Transverse colon (tissue), 4 donors: ENCODE measurements around the gene MBD3L2B. TPM values are rescaled to one million over a fixed set of nuclear protein-coding genes. Genes with fewer than 3 reads are reported as not detected.

Experiments used
- DNase-seq: peaks from one replicate; pipeline ENCODE4 v3.0.0-alpha.2; 2019
- H3K27ac ChIP-seq, 4 donors: fragments of 200-600 bp; sonication (generic); 2 replicates each; pipeline ENCODE4 v1.5.1; 2016 to 2018; ENCODE audit warnings: inconsistent platforms in 4 of 4
- H3K27me3 ChIP-seq: fragments of 200-600 bp; sonication (generic); 2 replicates; pipeline ENCODE4 v1.5.1; 2017; ENCODE audit warnings: inconsistent platforms
- H3K36me3 ChIP-seq, 4 donors: fragments of 200-600 bp; sonication (generic); 2 replicates each; pipeline ENCODE4 v1.5.1; 2017 to 2019; ENCODE audit warnings: inconsistent platforms in 4 of 4
- H3K4me1 ChIP-seq, 4 donors: fragments of 200-600 bp; sonication (generic); 2 replicates each; pipeline ENCODE4 v1.5.1; 2017 to 2020; ENCODE audit warnings: inconsistent platforms in 4 of 4
- H3K4me3 ChIP-seq, 4 donors: fragments of 200-600 bp; sonication (generic); 1 replicate in 1 of 4; 2 replicates in 3 of 4; pipeline versions ENCODE4 v1.5.1 to v1.6.1; 2017 to 2019; ENCODE audit warnings: inconsistent platforms in 4 of 4
- H3K9me3 ChIP-seq, 2 donors: fragments of 200-600 bp; sonication (generic); 2 replicates each; pipeline ENCODE4 v1.5.1; 2017 to 2019; ENCODE audit warnings: inconsistent platforms in 2 of 2
- EP300 ChIP-seq: sonication (generic); formaldehyde crosslinking; IDR thresholded peaks from one replicate; pipeline ENCODE4 v1.6.1; 2017; ENCODE audit warnings: antibody characterized with exemption, low read depth
- POLR2A ChIP-seq: fragments of 450-650 bp; IDR thresholded peaks from one replicate; pipeline ENCODE4 v1.6.1; 2016; ENCODE audit warnings: antibody characterized with exemption, mild to moderate bottlenecking, moderate library complexity
- POLR2AphosphoS5 ChIP-seq, 3 donors: sonication (generic); formaldehyde crosslinking; IDR thresholded peaks; one replicate each; pipeline ENCODE4 v1.6.1; 2016; ENCODE audit warnings: antibody characterized with exemption in 3 of 3
- WGBS, 2 donors: methylation state at CpG; one replicate each; pipeline ENCODE4 v1.1.5; 2018; ENCODE audit warnings: low coverage in 1 of 2; 5-methylcytosine and 5-hydroxymethylcytosine counted together
- in situ Hi-C, 4 donors: fragments of 200-750 bp; cut with MboI; loops; one replicate each; pipeline versions ENCODE4 v1.15.0 to v1.15.1; 2017; ENCODE audit warnings: low sequenced_read_pairs in 3 of 4, low pct_ligation_motif_present in 1 of 4, low pct_unique_long_range_greater_than_20kb in 1 of 4
- intact Hi-C: fragments of 100-400 bp; cut with DNase I; formaldehyde crosslinking; loops from one replicate; pipeline ENCODE4 v1.15.1; 2023; ENCODE audit warnings: low total_unique reads
- total RNA-seq, 4 donors: library from RNA; depleted of rRNA; stranded (reverse); fragments of >200 nt; gene quantifications; one replicate each; pipeline ENCODE4 v1.1.0, GENCODE V29; 2016
- TF ChIP-seq, protein P1 (sequence below), 5 experiments: fragments of 200-600 bp in 3 of 5; fragments of 450-650 bp in 2 of 5; sonication (generic) in 3 of 5; IDR thresholded peaks; 1 replicate in 2 of 5; 2 replicates in 3 of 5; pipeline ENCODE4 v1.5.1; 2016 to 2017; ENCODE audit warnings: antibody characterized with exemption in 5 of 5, inconsistent platforms in 3 of 5, mild to moderate bottlenecking in 2 of 5, moderate library complexity in 1 of 5

MBD3L2B gene
- total RNA-seq, 4 donors from 2014 or later = not detected

GRCh38 chr19:7018828-7019227, 2.4 kb downstream of the MBD3L2B start:
- 77 to 90% methylated on average over 4 to 6 of the region's 6 CpGs for WGBS, 2 donors
- TF ChIP-seq EP300 (no peak), POLR2A (no peak), POLR2AphosphoS5 (IDR thresholded peaks at IDR 0.05) (no peak)
- TF ChIP-seq, protein P1, sequence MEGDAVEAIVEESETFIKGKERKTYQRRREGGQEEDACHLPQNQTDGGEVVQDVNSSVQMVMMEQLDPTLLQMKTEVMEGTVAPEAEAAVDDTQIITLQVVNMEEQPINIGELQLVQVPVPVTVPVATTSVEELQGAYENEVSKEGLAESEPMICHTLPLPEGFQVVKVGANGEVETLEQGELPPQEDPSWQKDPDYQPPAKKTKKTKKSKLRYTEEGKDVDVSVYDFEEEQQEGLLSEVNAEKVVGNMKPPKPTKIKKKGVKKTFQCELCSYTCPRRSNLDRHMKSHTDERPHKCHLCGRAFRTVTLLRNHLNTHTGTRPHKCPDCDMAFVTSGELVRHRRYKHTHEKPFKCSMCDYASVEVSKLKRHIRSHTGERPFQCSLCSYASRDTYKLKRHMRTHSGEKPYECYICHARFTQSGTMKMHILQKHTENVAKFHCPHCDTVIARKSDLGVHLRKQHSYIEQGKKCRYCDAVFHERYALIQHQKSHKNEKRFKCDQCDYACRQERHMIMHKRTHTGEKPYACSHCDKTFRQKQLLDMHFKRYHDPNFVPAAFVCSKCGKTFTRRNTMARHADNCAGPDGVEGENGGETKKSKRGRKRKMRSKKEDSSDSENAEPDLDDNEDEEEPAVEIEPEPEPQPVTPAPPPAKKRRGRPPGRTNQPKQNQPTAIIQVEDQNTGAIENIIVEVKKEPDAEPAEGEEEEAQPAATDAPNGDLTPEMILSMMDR (IDR thresholded peaks at IDR 0.05) = no peak
- in situ Hi-C loops = no loop called here
- Histone ChIP-seq H3K27me3 (no peaks in the 10 kb centered on the region), H3K9me3 (no peaks in the 10 kb centered on the region), H3K4me3 (no peak overlapping the region), H3K27ac (no peak overlapping the region), H3K4me1 (no peaks in the 10 kb centered on the region), H3K36me3 (no peaks in the 10 kb centered on the region)
- DNase-seq = no peak
- intact Hi-C loops = no loop called here

- in situ Hi-C loops (no loop called here), intact Hi-C loops (no loop called here)
- Histone ChIP-seq H3K36me3 (no peaks in the 10 kb centered on the region), H3K4me3 (no peak overlapping the region), H3K27me3 (no peaks in the 10 kb centered on the region), H3K4me1 (no peaks in the 10 kb centered on the region), H3K9me3 (no peaks in the 10 kb centered on the region), H3K27ac (no peak overlapping the region)
- 72 to 90% methylated on average over 3 to 4 of the region's 4 CpGs for WGBS, 2 donors
- TF ChIP-seq POLR2A (no peak), POLR2AphosphoS5 (IDR thresholded peaks at IDR 0.05) (no peak), EP300 (no peak)
- TF ChIP-seq, protein P1 (IDR thresholded peaks at IDR 0.05) = no peak
- no peak for DNase-seq
These were observed 7.6 kb downstream of the MBD3L2B start for GRCh38 chr19:7013678-7014077.

DNA sequence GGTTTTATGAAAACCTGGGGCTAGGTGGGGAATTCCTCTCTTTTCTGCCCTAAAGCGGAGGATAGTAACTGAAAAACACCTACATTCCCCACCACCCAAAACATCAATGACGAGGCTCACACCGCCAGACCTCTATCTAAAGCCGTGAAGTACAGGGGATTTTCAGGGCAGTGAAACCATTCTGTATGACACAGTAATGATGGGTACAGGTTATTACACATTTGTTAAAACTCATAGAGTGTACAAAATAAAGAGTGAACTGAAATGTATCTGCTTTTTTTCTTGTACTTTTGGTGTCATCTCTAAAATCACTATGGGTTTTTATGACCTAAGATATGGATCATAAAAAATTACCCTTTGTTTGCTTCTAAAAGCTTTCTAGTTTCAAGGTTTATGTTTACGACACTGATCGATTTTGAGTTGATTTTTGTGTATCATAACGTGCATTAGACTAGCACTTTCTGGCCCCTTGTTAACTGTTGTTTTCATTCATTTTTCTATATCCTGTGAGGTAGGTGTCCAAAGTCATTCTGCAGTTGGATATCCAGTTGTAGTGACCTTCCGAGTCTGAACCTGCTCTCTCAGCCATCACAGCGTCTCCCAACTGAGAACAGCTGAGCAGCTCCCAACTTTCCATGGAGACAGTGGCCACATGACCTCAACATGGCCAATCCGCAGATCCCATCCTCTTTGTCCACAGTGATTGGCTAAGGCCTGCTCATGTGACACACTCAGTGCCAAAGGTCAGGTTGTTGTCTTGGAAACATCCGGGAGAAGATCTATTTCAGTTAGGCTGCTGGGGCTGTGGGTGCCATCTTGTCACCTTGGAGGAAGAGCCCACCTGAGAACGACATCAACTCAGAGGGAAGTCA, 10.3 kb downstream of the MBD3L2B start:
- Histone ChIP-seq H3K4me1 (no peaks in the 10 kb centered on the region), H3K4me3 (no peak overlapping the region), H3K9me3 (no peaks in the 10 kb centered on the region), H3K36me3 (no peaks in the 10 kb centered on the region), H3K27ac (no peak overlapping the region), H3K27me3 (no peaks in the 10 kb centered on the region)
- DNase-seq = no peak
- 38 to 76% methylated on average over 3 to 12 of the region's 12 CpGs for WGBS, 2 donors
- intact Hi-C loops (no loop called here), in situ Hi-C loops (no loop called here)
- TF ChIP-seq POLR2AphosphoS5 (IDR thresholded peaks at IDR 0.05) (no peak), POLR2A (no peak)

DNA sequence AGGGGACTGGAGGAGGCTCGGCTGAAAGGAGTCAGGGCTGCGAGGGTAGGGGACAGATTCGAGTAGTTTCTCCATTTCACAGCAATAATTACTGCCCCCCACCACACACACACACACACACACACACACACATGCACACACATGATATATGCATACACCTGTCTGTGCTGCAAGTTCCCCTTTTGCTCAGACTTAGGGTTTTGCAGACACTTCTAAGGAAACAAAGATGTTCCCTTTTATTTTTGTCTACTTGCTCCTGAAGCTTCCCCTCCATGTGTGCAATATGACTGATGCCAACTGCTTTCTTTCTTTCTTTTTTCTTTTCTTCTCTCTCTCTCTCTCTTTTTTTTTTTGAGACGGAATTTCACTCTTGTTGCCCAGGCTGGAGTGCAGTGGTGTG, 13.4 kb downstream of the MBD3L2B start:
- no peak overlapping the region for H3K27ac ChIP-seq
- intact Hi-C loops = no loop called here
- H3K4me1 ChIP-seq = no peaks in the 10 kb centered on the region
- no peak overlapping the region for H3K4me3 ChIP-seq
- TF ChIP-seq EP300 (no peak), POLR2AphosphoS5 (IDR thresholded peaks at IDR 0.05) (no peak), POLR2A (no peak)
- TF ChIP-seq, protein P1 (IDR thresholded peaks at IDR 0.05) = no peak
- WGBS, 2 donors = 22 to 45% methylated on average over 1 to 4 of the region's 4 CpGs
- no peaks in the 10 kb centered on the region for H3K27me3 ChIP-seq
- no peak for DNase-seq
- H3K9me3 ChIP-seq = no peaks in the 10 kb centered on the region
- in situ Hi-C loops = no loop called here
- H3K36me3 ChIP-seq = no peaks in the 10 kb centered on the region
